Mucosa of descending colon (tissue), 3 donors: Measurements from ENCODE around the gene DOCK1. TPM values are rescaled to one million over a fixed set of nuclear protein-coding genes. Genes with fewer than 3 reads are reported as not detected.

Source experiments
- ATAC-seq: fragments of 200-7000 bp; cut with Tn5 transposase; one replicate; pipeline ENCODE4 v1.9.1; 2020; ENCODE audit warnings: mild to moderate bottlenecking, moderate library complexity
- DNase-seq, 3 donors: peaks; one replicate each; pipeline ENCODE4 v3.0.0-alpha.2; 2020
- H3K36me3 ChIP-seq: fragments of 200-600 bp; one replicate; pipeline ENCODE4 v1.8.0; 2021; ENCODE audit warnings: low read depth, mild to moderate bottlenecking
- H3K4me1 ChIP-seq: fragments of 200-600 bp; one replicate; pipeline ENCODE4 v1.8.0; 2021; ENCODE audit warnings: low read depth, mild to moderate bottlenecking
- H3K4me3 ChIP-seq: fragments of 200-600 bp; one replicate; pipeline ENCODE4 v1.8.0; 2021; ENCODE audit warnings: mild to moderate bottlenecking
- H3K9me3 ChIP-seq: fragments of 200-600 bp; one replicate; pipeline ENCODE4 v1.8.0; 2021; ENCODE audit warnings: mild to moderate bottlenecking
- CTCF ChIP-seq: fragments of 200-600 bp; IDR thresholded peaks from one replicate; pipeline ENCODE4 v1.8.0; 2022; ENCODE audit warnings: antibody characterized with exemption, mild to moderate bottlenecking
- intact Hi-C, 2 donors: fragments of 100-400 bp; cut with DNase I in 1 of 2; cut with micrococcal nuclease in 1 of 2; formaldehyde crosslinking; loops; one replicate each; pipeline versions ENCODE4 v1.11.0 to v1.11.1; 2022; cut with DNase I, micrococcal nuclease
- total RNA-seq, 3 donors: library from RNA; stranded (reverse); fragmentation: NEBNext Ultra II Directional in 2 of 3; extraction: Animal tissue kit (Norgen Biotek cat#: 25700) in 2 of 3; gene quantifications; one replicate each; pipeline versions ENCODE4 v1.2.1 to v1.2.4, GENCODE V29; 2021 to 2023
- donor health status: DM: no; HTN: no; CAD: no; lungs with moderate emphysema.
- donor health status: DM: no; HTN: no; CAD: no.
- donor health status: DM: no; HTN: yes; CAD: no.

DOCK1 gene
- total RNA-seq, 3 donors from 2014 or later = 56.5 to 103 (median 74.1) TPM

- ATAC-seq (no peak), DNase-seq (no peak)
- H3K9me3 ChIP-seq = no peaks in the 10 kb centered on the region
- H3K36me3 ChIP-seq = no peaks in the 10 kb centered on the region
- peaks cover 12% of the 10 kb centered on the region for H3K4me1 ChIP-seq
- intact Hi-C loops = no loop called here
- no peak overlapping the region for H3K4me3 ChIP-seq
- no peak for TF ChIP-seq CTCF
These were observed 291.9 kb downstream of the DOCK1 start for GRCh38 chr10:127197154-127197432.

- TF ChIP-seq CTCF = no peak
- Histone ChIP-seq H3K4me3 (no peak overlapping the region), H3K4me1 (peaks cover 12% of the 10 kb centered on the region), H3K36me3 (no peaks in the 10 kb centered on the region), H3K9me3 (no peaks in the 10 kb centered on the region)
- ATAC-seq (no peak), DNase-seq (no peak)
- intact Hi-C loops = no loop called here
These were observed 293.1 kb downstream of the DOCK1 start for GRCh38 chr10:127198307-127198706.

- peaks cover 12% of the 10 kb centered on the region for H3K4me1 ChIP-seq
- intact Hi-C loops = no loop called here
- H3K36me3 ChIP-seq = no peaks in the 10 kb centered on the region
- TF ChIP-seq CTCF = no peak
- ATAC-seq (no peak), DNase-seq (no peak)
- H3K4me3 ChIP-seq = no peak overlapping the region
- no peaks in the 10 kb centered on the region for H3K9me3 ChIP-seq
These were observed 293.5 kb downstream of the DOCK1 start for GRCh38 chr10:127198721-127199120.

- no peak for TF ChIP-seq CTCF
- H3K4me1 ChIP-seq = peaks cover 3% of the 10 kb centered on the region
- ATAC-seq = no peak
- no peaks in the 10 kb centered on the region for H3K36me3 ChIP-seq
- no peak overlapping the region for H3K4me3 ChIP-seq
- intact Hi-C loops = no loop called here
- no peak for DNase-seq
- H3K9me3 ChIP-seq = no peaks in the 10 kb centered on the region
These were observed 295.4 kb downstream of the DOCK1 start for GRCh38 chr10:127200646-127201045.

GRCh38 chr10:127203067-127203466 is 297.8 kb downstream of the DOCK1 start:
- H3K4me1 ChIP-seq = no peaks in the 10 kb centered on the region
- no peaks in the 10 kb centered on the region for H3K9me3 ChIP-seq
- DNase-seq (no peak), ATAC-seq (no peak)
- intact Hi-C loops = no loop called here
- H3K36me3 ChIP-seq = no peaks in the 10 kb centered on the region
- TF ChIP-seq CTCF = no peak
- no peak overlapping the region for H3K4me3 ChIP-seq

GRCh38 chr10:127207081-127207480 is 301.9 kb downstream of the DOCK1 start:
- no peak for DNase-seq
- H3K9me3 ChIP-seq = no peaks in the 10 kb centered on the region
- no peaks in the 10 kb centered on the region for H3K4me1 ChIP-seq
- TF ChIP-seq CTCF = no peak
- no peak overlapping the region for H3K4me3 ChIP-seq
- ATAC-seq = no peak
- intact Hi-C loops = no loop called here
- no peaks in the 10 kb centered on the region for H3K36me3 ChIP-seq
